ENCODE data around the gene ADI1.

ADI1 gene

GRCh38 chr2:3479430-3480320 is 39.7 kb downstream of the ADI1 start:
- ATAC-seq, result no peak

DNA sequence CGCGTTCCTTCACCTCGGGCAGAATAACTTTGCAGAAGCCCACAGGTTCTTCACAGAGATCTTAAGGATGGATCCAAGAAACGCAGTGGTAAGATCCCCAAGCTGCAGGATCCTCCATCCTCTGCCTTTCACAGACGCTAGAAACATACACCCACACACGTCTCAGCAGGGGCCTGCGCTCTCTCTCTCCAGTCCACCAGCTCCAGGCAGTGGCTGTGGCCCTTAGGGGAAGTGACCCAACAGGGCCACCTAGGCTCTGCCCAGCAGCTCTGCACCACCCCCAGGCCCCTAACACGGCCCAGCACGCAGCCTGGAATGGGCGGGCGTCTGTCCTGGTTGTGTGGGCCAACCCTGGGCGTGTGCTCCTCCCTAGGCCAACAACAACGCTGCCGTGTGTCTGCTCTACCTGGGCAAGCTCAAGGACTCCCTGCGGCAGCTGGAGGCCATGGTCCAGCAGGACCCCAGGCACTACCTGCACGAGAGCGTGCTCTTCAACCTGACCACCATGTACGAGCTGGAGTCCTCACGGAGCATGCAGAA is 40.4 kb downstream of the ADI1 start:
- ATAC-seq, result no peak

GRCh38 chr2:3476985-3477327 is 42.4 kb downstream of the ADI1 start:
- no peak for ATAC-seq

- ATAC-seq, result no peak
Measured at GRCh38 chr2:3476321-3476984, 42.9 kb downstream of the ADI1 start.

DNA sequence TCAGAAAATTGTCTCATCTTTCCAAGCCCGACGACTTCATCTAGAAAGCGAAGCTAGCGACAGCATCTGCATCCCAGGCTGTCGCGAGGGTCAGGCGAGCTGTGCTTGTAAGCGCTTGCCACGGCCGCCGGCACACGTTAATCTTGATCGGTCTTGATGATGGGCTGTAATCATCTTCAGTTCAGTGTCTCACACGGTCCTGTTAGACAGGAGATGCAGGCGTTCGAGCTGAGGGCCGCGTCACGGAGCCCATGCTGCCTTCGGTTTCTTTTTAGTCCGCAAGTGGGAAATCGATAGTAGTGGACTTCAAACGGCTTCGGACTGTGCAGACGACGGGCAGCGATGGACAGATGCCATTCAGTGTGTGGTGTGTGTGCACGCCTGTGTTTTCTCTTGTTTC is 43.6 kb downstream of the ADI1 start:
- no peak for ATAC-seq

DNA sequence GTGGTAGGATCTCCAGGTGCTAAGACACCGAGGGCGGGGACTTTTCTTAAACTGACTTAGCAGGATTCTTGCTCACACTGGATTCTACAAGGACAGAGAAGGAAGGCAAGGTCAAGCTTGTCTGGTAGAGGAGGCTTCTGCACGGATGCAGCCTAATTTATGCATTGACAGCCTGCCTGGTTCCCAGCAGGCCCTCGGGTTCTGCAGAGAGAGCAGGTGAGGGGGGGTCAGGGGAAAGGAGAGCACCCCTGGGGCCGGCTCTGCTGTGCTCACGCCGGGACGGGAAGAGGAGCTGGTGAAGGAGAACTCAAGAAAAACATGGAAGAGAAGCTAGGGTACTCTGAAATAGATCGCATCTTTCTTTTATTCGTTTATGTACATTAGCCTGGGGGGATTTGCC is 46.4 kb downstream of the ADI1 start:
- no peak for ATAC-seq

DNA sequence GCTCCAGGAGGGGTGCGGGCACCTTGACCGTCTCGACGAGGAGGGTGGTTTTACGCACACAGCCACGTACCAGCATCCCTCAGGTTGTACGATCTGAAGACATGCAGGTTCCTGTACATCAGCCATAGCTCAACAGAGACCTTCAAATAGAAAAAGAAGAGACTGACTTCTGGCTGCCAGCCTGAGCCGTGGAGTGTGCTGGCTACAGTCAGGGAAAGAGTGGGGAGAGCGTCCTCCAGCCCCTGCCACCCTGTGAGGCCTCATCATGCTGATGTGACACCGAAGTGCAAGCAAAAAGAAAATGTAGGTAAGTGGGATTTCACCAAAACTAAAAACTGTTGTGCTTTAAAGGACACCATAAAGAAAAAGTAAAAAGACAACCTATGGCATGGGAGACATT is 47.0 kb downstream of the ADI1 start:
- ATAC-seq, result no peak

GRCh38 chr2:3470856-3471737 is 48.2 kb downstream of the ADI1 start:
- ATAC-seq, result no peak

DNA sequence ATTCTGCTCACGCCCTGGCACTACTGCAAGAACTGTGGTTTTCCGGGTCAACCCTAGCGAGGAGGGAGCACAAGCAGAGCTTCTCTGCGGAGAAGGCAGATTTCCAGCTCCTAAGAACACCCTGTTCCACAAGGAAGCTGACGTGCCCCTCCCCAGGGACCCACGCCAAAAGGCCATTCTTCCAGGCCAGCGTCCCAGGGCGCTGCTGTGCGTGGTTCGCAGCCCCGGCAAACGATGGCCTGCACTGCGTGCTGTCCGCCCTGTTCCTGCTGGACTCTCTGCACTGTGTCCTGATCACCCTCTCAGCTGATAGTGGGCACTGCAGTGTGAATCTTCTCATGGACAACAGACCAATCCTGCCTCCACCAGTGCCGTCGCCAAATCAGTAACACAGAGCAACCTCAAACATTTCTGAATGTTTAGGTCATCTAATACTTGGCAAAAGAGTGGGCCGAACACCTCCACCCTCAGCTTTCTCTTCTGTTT is 49.1 kb downstream of the ADI1 start:
- no peak for ATAC-seq

DNA sequence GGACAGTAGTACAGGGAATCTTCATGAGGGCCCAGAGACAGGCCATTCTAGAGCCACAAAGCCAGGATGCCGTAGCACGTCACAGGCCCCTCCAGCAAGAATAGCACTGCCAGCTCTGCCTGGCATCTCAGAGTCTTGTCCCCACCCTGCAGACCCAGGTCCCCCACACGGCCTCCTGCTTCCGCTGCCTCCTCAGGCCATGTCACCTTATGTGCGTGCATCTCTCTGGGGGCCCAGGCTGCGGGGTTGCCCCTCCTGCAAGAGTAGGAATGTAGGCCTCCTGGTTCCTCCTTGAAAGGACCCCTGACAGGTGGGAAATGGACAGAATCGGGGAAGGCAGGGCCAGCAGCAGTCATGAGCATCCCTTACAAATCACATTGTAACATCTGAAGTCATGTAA is 49.8 kb downstream of the ADI1 start:
- ATAC-seq, result no peak

GRCh38 chr2:3468296-3468988 is 50.9 kb downstream of the ADI1 start:
- no peak for ATAC-seq

- no peak for ATAC-seq
Measured at GRCh38 chr2:3467654-3468053, 51.7 kb downstream of the ADI1 start.

GRCh38 chr2:3466966-3467365 is 52.4 kb downstream of the ADI1 start:
- no peak for ATAC-seq

DNA sequence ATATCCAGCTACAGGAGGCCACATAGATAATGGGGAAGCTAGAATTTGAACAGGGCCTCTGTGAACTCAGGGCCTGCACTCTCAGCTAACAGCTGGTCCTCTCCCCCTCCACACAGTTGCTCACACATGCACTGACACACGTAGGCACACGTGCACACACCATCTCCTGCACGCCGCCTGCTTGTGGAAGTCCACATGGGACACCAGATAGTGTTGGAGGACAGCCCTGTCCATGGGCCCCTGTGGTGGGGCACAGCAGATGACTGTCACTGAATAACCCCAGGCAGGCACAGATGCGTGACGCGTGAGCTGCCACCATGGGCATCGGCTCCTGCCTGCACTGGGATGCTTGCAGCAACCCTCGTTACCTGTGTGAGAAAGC is 52.9 kb downstream of the ADI1 start:
- no peak for ATAC-seq

GRCh38 chr2:3465844-3466481 is 53.4 kb downstream of the ADI1 start:
- no peak for ATAC-seq

- ATAC-seq, result no peak
Measured at GRCh38 chr2:3465328-3465727, 54.0 kb downstream of the ADI1 start.

- no peak for ATAC-seq
Measured at GRCh38 chr2:3464401-3465005, 54.8 kb downstream of the ADI1 start.

DNA sequence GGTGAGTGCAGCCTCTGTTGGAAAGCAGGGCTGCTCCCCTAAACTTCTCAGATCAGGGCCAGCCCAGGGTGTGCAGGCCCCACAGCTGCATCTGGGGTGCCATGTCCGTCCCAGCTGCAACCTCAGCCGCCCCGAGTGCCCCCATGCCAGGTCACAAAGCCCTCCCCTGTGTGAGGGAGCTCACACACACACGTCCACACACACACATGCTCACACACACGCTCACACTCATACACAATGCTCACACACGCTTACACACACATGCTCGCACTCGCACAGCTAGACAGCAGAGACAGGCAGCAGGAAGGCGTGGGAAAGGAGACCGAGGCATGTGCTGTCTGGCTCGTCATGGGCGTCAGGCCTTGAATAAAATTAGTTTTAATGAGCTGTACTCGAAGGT is 55.4 kb downstream of the ADI1 start:
- no peak for ATAC-seq

GRCh38 chr2:3463186-3463835 is 56.0 kb downstream of the ADI1 start:
- ATAC-seq, result no peak

DNA sequence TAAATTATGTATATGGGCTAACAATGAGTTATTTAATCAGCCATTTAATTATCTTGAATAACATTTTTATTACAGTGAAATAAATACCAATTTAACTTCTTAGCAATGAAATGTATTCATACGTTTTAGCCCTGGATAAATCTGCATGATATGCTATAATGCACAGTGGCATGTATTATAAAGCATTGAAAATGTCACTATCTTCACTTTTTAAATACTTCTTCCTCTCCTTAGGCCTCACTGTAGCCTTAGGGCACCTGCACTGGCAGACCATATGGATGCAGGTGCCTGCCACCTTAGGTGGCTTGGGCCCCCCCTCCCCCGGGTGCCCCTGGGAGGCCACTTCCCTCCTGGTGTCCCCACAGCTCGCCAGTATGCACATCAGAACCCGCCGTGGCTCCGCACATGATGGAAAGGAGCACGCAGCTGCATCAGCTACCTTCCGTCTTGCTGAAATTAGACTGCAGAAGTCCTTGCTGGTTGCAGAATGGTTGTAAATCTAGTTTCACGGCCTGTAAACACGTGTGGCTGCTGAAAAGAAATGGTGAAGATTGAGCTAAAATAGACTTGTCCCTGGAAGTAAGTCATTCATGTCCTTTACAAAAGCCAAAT is 56.7 kb downstream of the ADI1 start:
- ATAC-seq, result no peak

All from activated CD4-positive, CD25-positive, alpha-beta regulatory T cell treated with anti-CD3 and anti-CD28 coated beads, Interleukin-2, amount 50 U/mL, for 24 hours (primary cell).